Cardiac septum (tissue), 1 donor: ENCODE measurements around the gene NTSR1. TPM values are rescaled to one million over a fixed set of nuclear protein-coding genes. Genes with fewer than 3 reads are reported as not detected.

ENCODE experiments used
- DNase-seq: peaks from one replicate; pipeline ENCODE4 v3.0.0-alpha.2; 2020; ENCODE audit warnings: low spot score
- intact Hi-C: fragments of 100-400 bp; cut with DNase I; formaldehyde crosslinking; loops from one replicate; pipeline ENCODE4 v1.14.0; 2022
- total RNA-seq: library from RNA; stranded (reverse); fragmentation: NEBNext Ultra II Directional; extraction: Animal tissue kit (Norgen Biotek cat#: 25700); gene quantifications from one replicate; pipeline ENCODE4 v1.2.1, GENCODE V29; 2021
- donor health status: DM: no; HTN: no; CAD: no.

Gene NTSR1
- total RNA-seq, 1 donor from 2014 or later = 0.08 TPM

DNA sequence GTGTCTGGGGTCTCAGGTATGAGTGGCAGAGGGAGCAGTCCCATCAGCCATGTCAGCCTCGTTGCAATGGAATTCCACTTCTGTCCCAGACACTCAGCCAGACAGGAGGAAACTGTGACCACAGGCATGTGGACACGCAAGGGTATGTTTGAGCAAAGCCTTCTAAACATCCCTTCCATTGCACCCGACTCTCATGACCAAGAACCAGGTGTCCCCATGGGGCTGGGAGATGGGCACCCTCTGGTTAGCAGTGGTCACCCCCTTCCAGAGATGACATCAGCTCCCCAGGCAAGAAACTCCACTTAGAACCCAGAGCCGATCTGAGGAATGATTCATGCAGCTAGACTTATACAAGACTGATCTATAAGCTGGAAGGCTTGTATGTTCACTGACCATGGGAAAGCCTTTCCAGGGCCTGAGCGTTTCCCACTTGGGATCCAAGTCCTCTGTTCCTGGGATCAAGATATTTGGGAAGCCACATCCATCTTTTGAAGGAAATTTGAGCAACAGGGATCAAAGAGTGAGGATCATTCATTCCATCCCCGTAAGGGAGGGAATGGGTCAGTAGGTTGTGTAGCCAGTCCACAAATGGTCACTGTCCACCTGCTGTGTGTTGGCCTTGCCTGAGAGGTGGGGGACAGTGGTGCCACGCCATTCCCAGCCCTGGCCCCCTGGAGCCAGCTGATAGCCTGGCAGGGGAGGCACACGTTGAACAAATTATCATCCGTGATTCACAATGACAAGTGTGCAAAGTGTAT lies 83.7 kb downstream of the NTSR1 start:
- intact Hi-C loops = loop anchor here (5.0 to 10.0 kb wide), 2 partner anchors 290 to 388 kb away; partner anchors contain the start of gene CABLES2
- DNase-seq = no peak

DNA sequence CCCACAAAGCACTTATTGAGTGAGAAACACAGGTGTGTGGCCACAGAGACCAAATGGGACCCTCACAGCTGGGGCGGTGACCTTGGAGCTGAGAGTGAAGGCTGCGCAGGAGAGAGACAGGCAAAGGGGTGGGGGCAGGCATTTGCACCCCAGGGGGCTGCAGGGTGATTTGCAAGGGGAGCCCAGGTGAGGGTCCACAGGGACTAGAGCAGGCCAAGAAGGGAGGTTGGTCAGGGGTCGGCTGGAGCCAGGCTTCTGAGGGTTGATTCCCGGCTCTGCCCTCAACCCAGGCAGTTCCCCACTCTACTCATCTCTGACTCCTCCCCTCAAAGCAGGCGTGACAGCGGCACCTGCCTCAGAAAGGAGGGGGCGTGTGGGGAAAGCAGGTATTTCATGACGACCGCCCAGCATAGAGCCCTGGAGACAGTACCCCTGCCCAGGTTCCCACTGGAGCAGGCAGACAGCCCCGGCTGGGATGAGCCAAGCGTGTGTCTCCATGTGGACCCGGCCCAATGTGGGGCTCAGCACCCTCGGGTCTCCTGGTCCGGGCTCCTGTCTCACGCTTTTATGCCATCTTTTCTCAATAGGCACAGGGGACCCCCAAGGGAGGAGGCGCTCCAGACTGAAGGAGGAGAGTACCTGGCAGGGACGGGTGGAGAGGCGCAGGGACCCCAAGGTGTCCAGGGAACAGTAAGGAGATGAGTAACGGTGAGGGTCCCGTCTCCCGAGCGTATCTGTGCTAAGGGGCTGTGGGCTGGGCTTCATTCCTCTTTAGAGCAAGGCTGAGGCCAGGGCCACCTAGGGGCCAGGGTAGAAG lies 84.5 kb downstream of the NTSR1 start:
- intact Hi-C loops = loop anchor here (5.0 to 10.0 kb wide), 2 partner anchors 291 to 388 kb away; partner anchors contain the start of gene CABLES2

GRCh38 chr20:62793757-62794006 lies 85.0 kb downstream of the NTSR1 start:
- intact Hi-C loops = loop anchor here (5.0 to 10.0 kb wide), 2 partner anchors 291 to 389 kb away; partner anchors contain the start of gene CABLES2

More for the DNA sequence above, 84.5 kb downstream of the NTSR1 start:
- no peak for DNase-seq

GRCh38 chr20:62794007-62794724 lies 85.5 kb downstream of the NTSR1 start:
- DNase-seq = peak; percentile 99
- intact Hi-C loops = loop anchor here (5.0 to 10.0 kb wide), 2 partner anchors 292 to 389 kb away; partner anchors contain the start of gene CABLES2

More at GRCh38 chr20:62793757-62794006, 85.0 kb downstream of the NTSR1 start:
- DNase-seq = no peak

DNA sequence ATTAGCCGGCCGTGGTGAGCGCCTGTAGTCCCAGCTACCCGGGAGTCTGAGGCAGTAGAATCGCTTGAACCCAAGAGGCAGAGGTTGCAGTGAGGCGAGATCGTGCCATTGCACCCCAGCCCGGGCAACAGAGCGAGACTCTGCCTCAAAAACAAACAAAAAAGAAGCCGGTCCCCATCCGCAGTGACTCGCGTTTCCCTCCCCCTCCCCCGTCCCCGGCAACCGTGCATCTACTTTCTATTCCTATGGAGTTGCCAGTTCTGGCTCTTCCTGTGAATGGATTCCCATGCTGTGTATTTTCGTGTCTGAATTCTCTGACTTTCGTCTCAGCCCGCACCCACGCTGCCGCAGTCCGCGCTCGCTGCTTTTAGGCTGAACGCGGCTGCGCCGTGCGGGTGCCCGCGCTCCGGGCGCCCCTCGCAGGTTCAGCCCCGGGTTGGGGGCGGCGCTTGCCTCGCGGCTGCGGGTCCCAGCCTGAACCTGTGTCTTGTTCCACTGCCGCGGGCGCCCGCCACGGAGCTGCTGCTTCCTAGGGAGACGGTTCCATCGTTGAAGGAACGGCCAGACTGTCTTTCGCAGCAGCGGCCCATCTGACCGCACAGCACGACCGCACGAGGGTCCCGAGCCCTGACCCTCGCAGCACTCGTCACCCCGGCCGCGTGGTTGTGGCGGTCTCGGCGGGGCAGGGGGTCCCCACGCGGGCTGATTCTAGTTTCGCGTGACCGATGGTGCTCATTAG lies 86.6 kb downstream of the NTSR1 start:
- DNase-seq = no peak
- intact Hi-C loops = loop anchor here (10.0 kb wide), 1 partner anchor 390 kb away; the partner anchor contains the start of gene CABLES2

- intact Hi-C loops = loop anchor here (10.0 kb wide), 1 partner anchor 392 kb away; the partner anchor contains the start of gene CABLES2
- no peak for DNase-seq
Observed at GRCh38 chr20:62796699-62797491, 88.3 kb downstream of the NTSR1 start.

GRCh38 chr20:62797671-62798532 lies 89.3 kb downstream of the NTSR1 start:
- no peak for DNase-seq
- intact Hi-C loops = loop anchor here (10.0 kb wide), 1 partner anchor 393 kb away; the partner anchor contains the start of gene CABLES2

DNA sequence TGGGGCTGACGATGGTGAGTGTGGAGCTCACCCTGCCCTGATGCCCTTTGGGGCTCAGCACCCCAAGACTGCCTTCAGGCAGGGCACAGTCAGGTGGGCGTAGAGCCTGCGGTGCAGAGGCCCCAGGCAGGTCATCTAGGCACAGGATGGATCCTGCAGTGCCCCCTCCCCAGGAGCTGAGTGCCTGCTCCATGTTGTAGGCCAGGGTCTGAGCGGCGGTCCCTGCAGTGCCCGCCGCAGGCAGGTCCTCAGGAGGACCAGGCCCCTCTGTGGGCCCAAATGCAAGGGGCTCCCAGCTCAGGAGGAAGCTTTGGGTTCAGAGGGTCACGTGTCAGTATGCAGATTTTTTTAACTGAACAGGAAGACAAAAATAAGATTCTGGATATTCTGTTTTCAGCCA lies 90.4 kb downstream of the NTSR1 start:
- intact Hi-C loops = loop anchor here (10.0 kb wide), 1 partner anchor 394 kb away; the partner anchor contains the start of gene CABLES2
- DNase-seq = no peak

DNA sequence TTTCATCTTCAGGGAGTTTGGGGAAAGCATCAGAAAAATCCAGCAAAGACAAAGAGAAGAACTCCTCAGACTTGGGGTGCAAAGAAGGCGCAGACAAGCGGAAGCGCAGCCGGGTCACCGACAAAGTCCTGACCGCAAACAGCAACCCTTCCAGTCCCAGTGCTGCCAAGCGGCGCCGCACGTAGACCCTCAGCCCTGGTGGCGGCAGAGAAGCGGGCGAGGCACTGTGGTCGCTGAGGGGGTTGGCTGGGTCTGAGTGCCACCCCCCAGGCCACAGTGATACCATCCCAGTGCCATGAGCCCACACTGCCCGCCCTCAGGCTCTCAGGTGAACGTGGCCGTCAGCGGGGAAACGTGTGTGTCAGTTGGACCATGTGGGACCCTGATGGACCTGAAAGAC lies 90.8 kb downstream of the NTSR1 start:
- intact Hi-C loops = loop anchor here (10.0 kb wide), 1 partner anchor 395 kb away; the partner anchor contains the start of gene CABLES2
- DNase-seq = no peak

DNA sequence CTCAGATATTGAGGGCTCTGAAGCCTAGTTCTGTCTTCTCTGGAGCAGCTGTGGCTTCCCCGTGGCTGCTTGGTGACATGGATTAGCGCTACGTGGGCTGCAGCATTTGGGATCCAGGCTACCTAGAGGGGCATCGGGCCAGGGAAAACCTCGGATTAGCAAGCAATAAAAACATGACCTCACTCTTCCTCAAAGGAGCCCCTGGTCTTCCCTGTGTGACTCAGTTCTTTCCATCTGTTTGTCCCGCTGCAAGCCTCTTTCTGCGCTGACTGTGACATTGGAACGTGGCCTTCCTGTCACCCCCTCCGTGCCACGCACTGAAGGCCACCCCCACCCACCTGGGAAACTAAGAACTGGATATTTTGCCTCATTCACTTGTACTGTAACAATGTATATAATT lies 91.2 kb downstream of the NTSR1 start:
- intact Hi-C loops = loop anchor here (10.0 kb wide), 1 partner anchor 395 kb away; the partner anchor contains the start of gene CABLES2
- DNase-seq = no peak

DNA sequence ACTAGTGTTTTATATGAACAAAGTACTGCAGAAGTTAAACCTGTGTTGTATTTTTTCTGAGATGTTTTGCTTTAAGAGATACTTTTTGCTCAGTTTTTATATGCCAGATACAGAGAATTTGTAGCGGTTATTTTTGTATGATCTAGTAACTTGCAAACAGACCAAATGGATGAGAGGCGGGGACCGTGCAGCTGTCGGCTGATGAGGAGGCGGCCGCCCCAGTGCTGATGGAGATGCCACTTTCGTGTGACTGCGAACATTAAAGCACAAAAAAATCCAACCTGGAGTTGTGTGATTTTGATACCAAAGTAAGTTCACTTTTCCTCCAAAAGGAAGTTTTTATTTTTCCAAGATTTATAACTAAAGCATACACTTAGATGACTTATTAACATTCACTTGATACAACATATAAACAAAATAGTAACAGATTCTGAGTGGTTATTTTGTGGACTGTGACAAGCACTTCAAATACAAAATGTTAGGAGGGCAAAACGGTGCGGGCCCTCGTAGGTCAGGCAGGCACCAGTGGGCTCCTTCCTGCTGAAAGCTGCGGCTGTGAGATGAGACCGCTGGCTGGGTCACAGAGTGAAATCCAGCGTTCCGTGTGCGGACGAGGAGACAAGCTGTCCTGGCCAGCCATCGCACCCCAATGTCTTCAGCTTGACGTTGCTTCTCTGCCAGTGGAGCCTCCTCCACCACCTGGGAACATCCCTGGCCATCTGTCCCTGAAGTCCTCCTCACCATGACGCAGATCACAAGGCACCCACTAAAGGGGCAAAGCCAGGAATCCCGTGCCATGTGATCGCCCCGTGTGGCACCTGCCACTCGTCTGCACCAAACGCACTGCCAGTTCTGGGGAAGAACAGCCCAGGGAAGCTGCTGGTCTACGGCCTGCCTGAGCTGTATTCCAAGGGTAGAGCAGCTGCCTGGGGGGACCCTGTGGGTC lies 92.0 kb downstream of the NTSR1 start:
- intact Hi-C loops = no loop called here

DNA sequence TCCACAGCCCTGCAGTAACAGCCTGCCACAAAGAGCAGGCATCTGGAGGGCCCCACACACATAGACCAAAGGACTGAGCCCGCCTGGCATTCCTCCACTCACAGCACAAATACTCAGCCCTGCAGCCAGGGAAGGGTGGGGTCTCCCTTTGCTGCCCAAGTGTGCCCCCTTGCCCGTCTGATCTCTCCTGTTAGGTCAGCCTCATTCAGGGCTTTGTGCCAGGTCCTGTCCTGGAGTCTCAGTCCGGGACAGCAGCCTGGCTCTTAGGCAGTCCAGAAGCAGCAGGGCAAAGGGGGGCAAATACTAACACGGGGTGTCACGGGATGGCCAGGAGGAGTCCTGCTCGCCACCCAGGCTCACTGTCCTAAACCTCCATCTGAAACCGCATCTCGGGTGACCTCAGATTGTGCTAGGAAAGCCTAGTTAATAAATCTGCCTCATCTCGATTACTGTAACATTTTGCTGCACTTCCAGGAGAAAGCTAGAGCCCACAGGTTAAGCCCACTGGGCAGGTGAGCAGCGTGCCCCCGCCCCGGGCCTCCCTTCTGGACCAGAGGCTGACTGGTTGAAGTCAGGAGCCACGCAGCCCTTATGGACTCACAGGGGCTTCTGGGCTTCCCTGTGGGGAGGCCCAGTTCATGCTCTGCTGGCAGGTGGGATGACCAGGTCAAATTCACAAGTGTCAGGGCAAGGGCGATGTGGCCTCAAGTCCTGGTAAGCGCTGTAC lies 92.8 kb downstream of the NTSR1 start:
- no peak for DNase-seq
- intact Hi-C loops = no loop called here

More for the DNA sequence above, 92.0 kb downstream of the NTSR1 start:
- DNase-seq = no peak

- no peak for DNase-seq
- intact Hi-C loops = no loop called here
Observed at GRCh38 chr20:62802026-62802712, 93.5 kb downstream of the NTSR1 start.

DNA sequence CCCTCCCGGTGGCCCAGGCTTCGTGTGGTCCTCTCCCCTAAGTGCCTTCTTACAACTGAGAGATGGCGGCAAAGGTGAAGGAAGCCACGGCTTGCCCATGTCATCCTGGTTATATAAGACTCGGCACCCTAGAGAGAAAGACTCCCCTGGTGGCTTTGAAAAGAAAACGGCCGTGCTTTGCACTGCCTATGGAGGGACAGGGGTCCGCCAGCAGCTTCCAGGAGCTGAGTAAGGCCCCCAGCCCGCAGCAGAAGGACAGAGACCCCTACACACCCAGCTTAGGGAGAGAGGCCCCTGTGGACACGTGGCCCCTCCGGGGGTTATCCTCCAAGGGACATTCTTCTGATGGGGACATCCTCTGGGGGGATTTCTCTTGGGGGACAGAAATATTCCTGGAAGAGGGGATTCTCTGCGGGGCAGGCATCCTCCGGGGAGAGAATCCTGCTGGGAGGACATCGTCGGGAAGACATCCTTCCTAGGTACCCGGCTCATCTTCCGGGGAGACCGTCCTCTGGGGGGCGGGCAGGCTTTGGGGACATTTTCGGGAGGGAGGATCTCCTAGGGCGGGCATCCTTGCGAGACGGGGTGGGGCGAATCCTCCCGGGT lies 95.5 kb downstream of the NTSR1 start:
- intact Hi-C loops = no loop called here
- no peak for DNase-seq
